OCI-LY7 (cell line): ENCODE results near the gene MIAT. TPM values are rescaled to one million over a fixed set of nuclear protein-coding genes. Genes with fewer than 3 reads are reported as not detected.

Source experiments
- BruUV-seq: library from RNA; stranded (reverse); fragments of 400-500 nt; replicated peaks from 2 replicates; lab custom pipeline; 2021; lab: Mats Ljungman, UMichigan
- CTCF ChIA-PET: fragments of 300-600 bp; sonication (Branson Sonifier 250); formaldehyde crosslinking; loops from one replicate; lab custom pipeline; 2022; ENCODE audit warnings: antibody characterized with exemption; ENCODE audit not compliant: unreplicated experiment; lab: Charles Lee
- POLR2A ChIA-PET: fragments of 300-600 bp; sonication (Branson Sonifier 250); formaldehyde crosslinking; loops from one replicate; lab custom pipeline; 2022; ENCODE audit warnings: antibody characterized with exemption; lab: Charles Lee
- DNase-seq: peaks from one replicate; pipeline ENCODE4 v3.0.0-alpha.2; 2015; ENCODE audit warnings: low spot score
- H2AFZ ChIP-seq: fragments of 200-600 bp; sonication (generic), shearing (Covaris generic); 2 replicates; pipeline ENCODE4 v1.6.1; 2014; ENCODE audit warnings: mild to moderate bottlenecking, antibody characterized with exemption, low read length, moderate library complexity
- H3K27ac ChIP-seq: fragments of 200-600 bp; sonication (generic); 2 replicates; pipeline ENCODE4 v1.5.1; 2014; ENCODE audit warnings: mixed run types, low read depth, mild to moderate bottlenecking, moderate library complexity, low read length, inconsistent platforms; ENCODE audit not compliant: poor library complexity, severe bottlenecking
- H3K36me3 ChIP-seq: fragments of 200-600 bp; sonication (generic); 2 replicates; pipeline ENCODE4 v1.6.1; 2014; ENCODE audit warnings: mild to moderate bottlenecking, antibody characterized with exemption, low read length, moderate library complexity, mixed read lengths; ENCODE audit not compliant: insufficient read depth
- H3K4me1 ChIP-seq: fragments of 200-600 bp; sonication (generic); 2 replicates; pipeline ENCODE4 v1.5.1; 2014; ENCODE audit warnings: mild to moderate bottlenecking, low read length; ENCODE audit not compliant: insufficient read depth, poor library complexity, severe bottlenecking
- H3K4me2 ChIP-seq: fragments of 200-600 bp; sonication (generic); 2 replicates; pipeline ENCODE4 v1.6.1; 2014; ENCODE audit warnings: mild to moderate bottlenecking, low read length
- H3K4me3 ChIP-seq: fragments of 200-600 bp; sonication (generic); 2 replicates; pipeline ENCODE4 v1.5.1; 2014; ENCODE audit warnings: mild to moderate bottlenecking, low read depth, low read length; ENCODE audit not compliant: poor library complexity, severe bottlenecking
- H3K79me2 ChIP-seq: fragments of 200-600 bp; sonication (generic); 2 replicates; pipeline ENCODE4 v1.6.1; 2016; ENCODE audit warnings: low read depth, mild to moderate bottlenecking, low read length, moderate library complexity, mixed read lengths; ENCODE audit not compliant: insufficient read depth
- H3K9me2 ChIP-seq: fragments of 200-600 bp; sonication (generic); 2 replicates; pipeline ENCODE4 v1.6.1; 2016; ENCODE audit warnings: mild to moderate bottlenecking, low read length, mixed read lengths; ENCODE audit not compliant: insufficient read depth
- H3K9me3 ChIP-seq: fragments of 200-600 bp; sonication (generic); 2 replicates; pipeline ENCODE4 v1.6.1; 2014; ENCODE audit warnings: mild to moderate bottlenecking, mixed run types, low read length, mixed read lengths
- H4K20me1 ChIP-seq: fragments of 200-600 bp; sonication (generic); 2 replicates; pipeline ENCODE4 v1.6.1; 2014; ENCODE audit warnings: mild to moderate bottlenecking, antibody characterized with exemption, low read length, moderate library complexity, mixed read lengths; ENCODE audit not compliant: insufficient read depth
- CTCF ChIP-seq: fragments of 200-600 bp; sonication (generic); conservative IDR thresholded peaks from 2 replicates; pipeline ENCODE4 v1.5.1; 2014; ENCODE audit warnings: mild to moderate bottlenecking, antibody characterized with exemption, low read length, moderate library complexity, mixed read lengths
- EZH2phosphoT487 ChIP-seq: fragments of 200-600 bp; sonication (generic); IDR thresholded peaks from 2 replicates; pipeline ENCODE4 v1.6.1; 2018; ENCODE audit warnings: low read depth, borderline replicate concordance, mild to moderate bottlenecking, mixed run types, antibody characterized with exemption, low read length, moderate library complexity, mixed read lengths
- intact Hi-C: fragments of 100-400 bp; cut with micrococcal nuclease; formaldehyde crosslinking; loops from one replicate; pipeline ENCODE4 v1.10.0; 2022; ENCODE audit not compliant: unreplicated experiment
- total RNA-seq, 2 experiments: library from RNA; depleted of rRNA in 1 of 2; stranded (reverse); fragments of >200 nt in 1 of 2; shearing (Covaris generic) in 1 of 2; gene quantifications; 2 replicates each; pipeline ENCODE4 v1.2.3, GENCODE V29; 2014 to 2022

MIAT gene
- total RNA-seq, 2 experiments from 2014 or later = 4.1 to 8.7 TPM

GRCh38 chr22:26609287-26609686 lies 48.1 kb upstream of the MIAT start:
- no peak overlapping the region for H3K4me2 ChIP-seq
- TF ChIP-seq EZH2phosphoT487 (no peak), CTCF (no peak)
- CTCF ChIA-PET = no interaction called here
- H3K27ac ChIP-seq = no peak overlapping the region
- no peaks in the 10 kb centered on the region for H3K9me3 ChIP-seq
- H3K79me2 ChIP-seq = no peaks in the 10 kb centered on the region
- H2AFZ ChIP-seq = no peak overlapping the region
- DNase-seq = no peak
- no peaks in the 10 kb centered on the region for H4K20me1 ChIP-seq
- peaks cover 21% of the 10 kb centered on the region for H3K4me1 ChIP-seq
- POLR2A ChIA-PET = no interaction called here
- no peak overlapping the region for H3K4me3 ChIP-seq
- intact Hi-C loops = no loop called here
- BruUV-seq = no TSS peak
- H3K36me3 ChIP-seq = no peaks in the 10 kb centered on the region
- H3K9me2 ChIP-seq = no peaks in the 10 kb centered on the region

GRCh38 chr22:26610072-26610958 lies 47.1 kb upstream of the MIAT start:
- Histone ChIP-seq H3K9me3 (no peaks in the 10 kb centered on the region), H3K4me3 (peak overlapping the region; percentile 9), H3K9me2 (no peaks in the 10 kb centered on the region), H2AFZ (peak overlapping the region; percentile 64; the same call in 1 of the 2 replicates), H3K79me2 (no peaks in the 10 kb centered on the region), H3K4me1 (peaks cover 31% of the 10 kb centered on the region), H4K20me1 (no peaks in the 10 kb centered on the region), H3K27ac (peak overlapping the region; percentile 39), H3K36me3 (no peaks in the 10 kb centered on the region), H3K4me2 (peak overlapping the region; percentile 52)
- no TSS peak for BruUV-seq
- ChIA-PET CTCF (no interaction called here), POLR2A (no interaction called here)
- TF ChIP-seq EZH2phosphoT487 (no peak), CTCF (no peak)
- intact Hi-C loops = no loop called here
- peak; percentile 81 for DNase-seq

- Histone ChIP-seq H3K27ac (peak overlapping the region; percentile 39), H3K4me2 (peak overlapping the region; percentile 52; the same call in 1 of the 2 replicates), H3K9me2 (no peaks in the 10 kb centered on the region), H3K79me2 (no peaks in the 10 kb centered on the region), H2AFZ (peak overlapping the region; percentile 64; the same call in 1 of the 2 replicates), H3K4me3 (no peak overlapping the region), H4K20me1 (no peaks in the 10 kb centered on the region), H3K4me1 (peaks cover 38% of the 10 kb centered on the region), H3K9me3 (no peaks in the 10 kb centered on the region), H3K36me3 (no peaks in the 10 kb centered on the region)
- TF ChIP-seq EZH2phosphoT487 (no peak), CTCF (no peak)
- no TSS peak for BruUV-seq
- intact Hi-C loops = no loop called here
- ChIA-PET CTCF (no interaction called here), POLR2A (interaction anchor here (1.3 kb wide), 1 partner anchor 19 kb away, joined by 3 read pairs; no protein-coding TSS in a partner anchor)
- no peak for DNase-seq
Observed at GRCh38 chr22:26610996-26611395, 46.4 kb upstream of the MIAT start.
